Adrenal gland (tissue), 5 donors: ENCODE data around the gene SPTLC1.

Source experiments
- POLR2A ChIP-seq, 2 donors: fragments of 450-650 bp; IDR thresholded peaks; one replicate each; pipeline ENCODE4 v1.6.1; 2017; ENCODE audit warnings: antibody characterized with exemption in 2 of 2, mild to moderate bottlenecking in 2 of 2, moderate library complexity in 1 of 2
- TF ChIP-seq, protein P1 (sequence below), 6 experiments: fragments of 450-650 bp in 4 of 6; fragments of 200-600 bp in 2 of 6; sonication (generic) in 1 of 6; IDR thresholded peaks; 1 replicate in 5 of 6; 2 replicates in 1 of 6; pipeline versions ENCODE4 v1.5.1 to v1.8.0; 2016 to 2021; ENCODE audit warnings: antibody characterized with exemption in 6 of 6, mild to moderate bottlenecking in 2 of 6, moderate library complexity in 1 of 6
- donor health status: DM: no; HTN: no; CAD: no.

DNA sequence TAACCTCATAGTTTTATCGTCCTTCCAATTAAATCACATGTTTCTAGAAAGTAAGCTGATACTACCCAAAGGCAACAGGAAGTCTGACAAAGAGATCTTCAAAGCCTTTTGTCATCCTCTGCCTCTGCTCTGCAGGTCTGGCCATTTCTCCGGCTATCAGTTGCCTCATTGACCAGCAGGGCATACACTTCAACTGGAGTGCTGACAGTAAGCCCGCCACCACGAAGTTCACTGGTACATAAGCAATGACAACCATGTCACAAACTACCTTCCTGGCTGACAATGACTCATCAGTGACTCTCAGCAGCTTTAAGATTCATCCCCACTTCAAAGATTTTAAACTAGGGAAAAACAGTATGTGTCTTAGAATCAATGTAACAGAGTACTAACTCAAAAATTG lies 20.6 kb downstream of the SPTLC1 start:
- TF ChIP-seq, protein P1, sequence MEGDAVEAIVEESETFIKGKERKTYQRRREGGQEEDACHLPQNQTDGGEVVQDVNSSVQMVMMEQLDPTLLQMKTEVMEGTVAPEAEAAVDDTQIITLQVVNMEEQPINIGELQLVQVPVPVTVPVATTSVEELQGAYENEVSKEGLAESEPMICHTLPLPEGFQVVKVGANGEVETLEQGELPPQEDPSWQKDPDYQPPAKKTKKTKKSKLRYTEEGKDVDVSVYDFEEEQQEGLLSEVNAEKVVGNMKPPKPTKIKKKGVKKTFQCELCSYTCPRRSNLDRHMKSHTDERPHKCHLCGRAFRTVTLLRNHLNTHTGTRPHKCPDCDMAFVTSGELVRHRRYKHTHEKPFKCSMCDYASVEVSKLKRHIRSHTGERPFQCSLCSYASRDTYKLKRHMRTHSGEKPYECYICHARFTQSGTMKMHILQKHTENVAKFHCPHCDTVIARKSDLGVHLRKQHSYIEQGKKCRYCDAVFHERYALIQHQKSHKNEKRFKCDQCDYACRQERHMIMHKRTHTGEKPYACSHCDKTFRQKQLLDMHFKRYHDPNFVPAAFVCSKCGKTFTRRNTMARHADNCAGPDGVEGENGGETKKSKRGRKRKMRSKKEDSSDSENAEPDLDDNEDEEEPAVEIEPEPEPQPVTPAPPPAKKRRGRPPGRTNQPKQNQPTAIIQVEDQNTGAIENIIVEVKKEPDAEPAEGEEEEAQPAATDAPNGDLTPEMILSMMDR (IDR thresholded peaks at IDR 0.05): no peak
- TF ChIP-seq POLR2A (IDR thresholded peaks at IDR 0.05): no peak
